ENCODE measurements around the gene VPS35L.

Gene VPS35L

GRCh38 chr16:19555186-19555937 lies at the start of gene VPS35L:
TSS of gene VPS35L (plus strand) at chr16:19555703. CDS start at chr16:19555730, 27 bp downstream.
- DNase-seq (ENCODE audit: low read depth), result peak; percentile 97
- peak within 1 kb of the TSS; percentile 96 for H3K4me3 ChIP-seq (ENCODE audit: low read length)
- peak; percentile 80 for TF ChIP-seq CTCF (conservative IDR thresholded peaks at IDR 0.05; ENCODE audit: low read depth, low read length)

- TF ChIP-seq CTCF (conservative IDR thresholded peaks at IDR 0.05; ENCODE audit: low read depth, low read length), result no peak
- no peak for DNase-seq (ENCODE audit: low read depth)
- no peak overlapping the region for H3K4me3 ChIP-seq (ENCODE audit: low read length)
Observed at GRCh38 chr16:19506965-19507364, 48.5 kb upstream of the VPS35L start.

GRCh38 chr16:19507867-19508266 lies 47.6 kb upstream of the VPS35L start:
- TF ChIP-seq CTCF (conservative IDR thresholded peaks at IDR 0.05; ENCODE audit: low read depth, low read length), result no peak
- DNase-seq (ENCODE audit: low read depth), result no peak

GRCh38 chr16:19512297-19512696 lies 43.2 kb upstream of the VPS35L start:
- DNase-seq (ENCODE audit: low read depth), result no peak
- no peak overlapping the region for H3K4me3 ChIP-seq (ENCODE audit: low read length)
- no peak for TF ChIP-seq CTCF (conservative IDR thresholded peaks at IDR 0.05; ENCODE audit: low read depth, low read length)

More at GRCh38 chr16:19507867-19508266, 47.6 kb upstream of the VPS35L start:
- H3K4me3 ChIP-seq (ENCODE audit: low read length), result no peak overlapping the region

GRCh38 chr16:19513377-19514053 lies 42.0 kb upstream of the VPS35L start:
- no peak overlapping the region for H3K4me3 ChIP-seq (ENCODE audit: low read length)
- DNase-seq (ENCODE audit: low read depth), result no peak
- TF ChIP-seq CTCF (conservative IDR thresholded peaks at IDR 0.05; ENCODE audit: low read depth, low read length), result no peak

- no peak for DNase-seq (ENCODE audit: low read depth)
- H3K4me3 ChIP-seq (ENCODE audit: low read length), result no peak overlapping the region
- no peak for TF ChIP-seq CTCF (conservative IDR thresholded peaks at IDR 0.05; ENCODE audit: low read depth, low read length)
Observed at GRCh38 chr16:19515757-19516156, 39.7 kb upstream of the VPS35L start.
